H9 (cell line): Measurements from ENCODE around the gene CCDC169. TPM values are rescaled to one million over a fixed set of nuclear protein-coding genes. Genes with fewer than 3 reads are reported as not detected.

Experiments used
- DNase-seq: peaks from one replicate; pipeline ENCODE4 v3.0.0-alpha.2; 2017
- H2AFZ ChIP-seq: one replicate; pipeline ENCODE4 v1.6.1; 2013; ENCODE audit warnings: mild to moderate bottlenecking, low read length, control low read depth, moderate library complexity
- H2AK5ac ChIP-seq: 2 replicates; pipeline ENCODE4 v1.6.1; 2013; ENCODE audit warnings: low read length, control low read depth, mixed read lengths; ENCODE audit not compliant: insufficient read length
- H2BK120ac ChIP-seq: one replicate; pipeline ENCODE4 v1.6.1; 2013; ENCODE audit warnings: low read depth, mild to moderate bottlenecking, low read length, control low read depth, inconsistent platforms; ENCODE audit not compliant: poor library complexity, severe bottlenecking
- H2BK12ac ChIP-seq: 2 replicates; pipeline ENCODE4 v1.6.1; 2013; ENCODE audit warnings: low read length, control low read depth, mixed read lengths, low read depth; ENCODE audit not compliant: insufficient read length
- H2BK15ac ChIP-seq: 2 replicates; pipeline ENCODE4 v1.6.1; 2013; ENCODE audit warnings: low read depth, low read length, control low read depth
- H2BK20ac ChIP-seq: one replicate; pipeline ENCODE4 v1.6.1; 2013; ENCODE audit warnings: low read depth, mild to moderate bottlenecking, low read length, control low read depth, inconsistent platforms; ENCODE audit not compliant: poor library complexity, severe bottlenecking
- H2BK5ac ChIP-seq: 2 replicates; pipeline ENCODE4 v1.6.1; 2013; ENCODE audit warnings: low read length, control low read depth, mixed read lengths; ENCODE audit not compliant: insufficient read length
- H3K14ac ChIP-seq: 2 replicates; pipeline ENCODE4 v1.6.1; 2013; ENCODE audit warnings: low read length, control low read depth; ENCODE audit not compliant: insufficient read depth
- H3K18ac ChIP-seq: 2 replicates; pipeline ENCODE4 v1.6.1; 2013; ENCODE audit warnings: low read depth, mild to moderate bottlenecking, mixed read lengths, low read length, control low read depth; ENCODE audit not compliant: insufficient read length
- H3K23ac ChIP-seq: 2 replicates; pipeline ENCODE4 v1.6.1; 2013; ENCODE audit warnings: low read length, control low read depth, mixed read lengths, low read depth; ENCODE audit not compliant: insufficient read length
- H3K23me2 ChIP-seq: 2 replicates; pipeline ENCODE4 v1.6.1; 2013; ENCODE audit warnings: low read depth, mild to moderate bottlenecking, mixed read lengths, low read length, control low read depth; ENCODE audit not compliant: insufficient read length, poor library complexity, severe bottlenecking
- H3K27ac ChIP-seq: 2 replicates; pipeline ENCODE4 v1.5.1; 2013; ENCODE audit warnings: low read length, control low read depth, mixed read lengths, low read depth; ENCODE audit not compliant: insufficient read length
- H3K27me3 ChIP-seq: 2 replicates; pipeline ENCODE4 v1.6.1; 2013; ENCODE audit warnings: low read length, control low read depth, inconsistent platforms; ENCODE audit not compliant: insufficient read depth
- H3K4ac ChIP-seq: 2 replicates; pipeline ENCODE4 v1.6.1; 2013; ENCODE audit warnings: low read depth, mild to moderate bottlenecking, control low read depth, inconsistent platforms, low read length, moderate library complexity
- H3K4me1 ChIP-seq: 2 replicates; pipeline ENCODE4 v1.6.1; 2013; ENCODE audit warnings: low read length, control low read depth, inconsistent platforms; ENCODE audit not compliant: insufficient read depth
- H3K4me2 ChIP-seq: 2 replicates; pipeline ENCODE4 v1.6.1; 2013; ENCODE audit warnings: low read length, control low read depth, mixed read lengths; ENCODE audit not compliant: insufficient read length, insufficient read depth
- H3K56ac ChIP-seq: 2 replicates; pipeline ENCODE4 v1.6.1; 2013; ENCODE audit warnings: low read depth, mild to moderate bottlenecking, mixed read lengths, low read length, control low read depth; ENCODE audit not compliant: insufficient read length
- H3K79me1 ChIP-seq: 2 replicates; pipeline ENCODE4 v1.6.1; 2013; ENCODE audit warnings: low read depth, mild to moderate bottlenecking, moderate library complexity, low read length, control low read depth, inconsistent platforms; ENCODE audit not compliant: insufficient read depth, poor library complexity, severe bottlenecking
- H3K79me2 ChIP-seq: 2 replicates; pipeline ENCODE4 v1.6.1; 2013; ENCODE audit warnings: low read length, control low read depth, inconsistent platforms; ENCODE audit not compliant: insufficient read depth
- H3K9ac ChIP-seq: 2 replicates; pipeline ENCODE4 v1.6.1; 2013; ENCODE audit warnings: low read length, control low read depth, mixed read lengths; ENCODE audit not compliant: insufficient read length; ENCODE audit errors: extremely low read depth
- H3K9me3 ChIP-seq: one replicate; pipeline ENCODE4 v1.6.1; 2013; ENCODE audit warnings: low read depth, low read length, inconsistent platforms; ENCODE audit not compliant: control insufficient read depth
- H3T11ph ChIP-seq: one replicate; pipeline ENCODE4 v1.6.1; 2013; ENCODE audit warnings: mild to moderate bottlenecking, low read length, control low read depth, inconsistent platforms
- H4K20me1 ChIP-seq: one replicate; pipeline ENCODE4 v1.6.1; 2013; ENCODE audit not compliant: control insufficient read depth, insufficient read length, insufficient read depth
- H4K5ac ChIP-seq: 2 replicates; pipeline ENCODE4 v1.6.1; 2013; ENCODE audit warnings: low read depth, mild to moderate bottlenecking, mixed read lengths, low read length, control low read depth; ENCODE audit not compliant: insufficient read length
- H4K8ac ChIP-seq: replicated peaks from 2 replicates; pipeline ENCODE4 v1.6.1; 2013; ENCODE audit warnings: low read length, control low read depth, mixed read lengths, low read depth; ENCODE audit not compliant: insufficient read length
- H4K91ac ChIP-seq: 2 replicates; pipeline ENCODE4 v1.6.1; 2013; ENCODE audit warnings: low read depth, mild to moderate bottlenecking, moderate library complexity, mixed read lengths, low read length, control low read depth; ENCODE audit not compliant: insufficient read length
- H3K27ac Mint-ChIP-seq, 3 experiments: 2 replicates in 2 of 3; 3 replicates in 1 of 3; pipeline ENCODE4 v1.8.0; 2020 to 2021; ENCODE audit warnings: mixed read lengths in 3 of 3, mild to moderate bottlenecking in 1 of 3, moderate library complexity in 1 of 3
- H3K27me3 Mint-ChIP-seq: 2 replicates; pipeline ENCODE4 v1.8.0; 2021; ENCODE audit warnings: low read depth, mild to moderate bottlenecking, moderate library complexity, mixed read lengths
- H3K36me3 Mint-ChIP-seq, 3 experiments: 2 replicates in 2 of 3; 3 replicates in 1 of 3; pipeline ENCODE4 v1.8.0; 2020 to 2021; ENCODE audit warnings: low read depth in 3 of 3, mixed read lengths in 3 of 3; ENCODE audit not compliant: insufficient read depth in 1 of 3
- H3K4me1 Mint-ChIP-seq, 2 experiments: 2 replicates each; pipeline ENCODE4 v1.8.0; 2020; ENCODE audit warnings: mixed read lengths in 2 of 2
- H3K4me3 Mint-ChIP-seq, 2 experiments: 2 replicates in 1 of 2; 3 replicates in 1 of 2; pipeline ENCODE4 v1.8.0; 2020 to 2021; ENCODE audit warnings: mild to moderate bottlenecking in 2 of 2, mixed read lengths in 2 of 2, moderate library complexity in 1 of 2
- H3K9me3 Mint-ChIP-seq, 2 experiments: 2 replicates in 1 of 2; 3 replicates in 1 of 2; pipeline ENCODE4 v1.8.0; 2020; ENCODE audit warnings: mild to moderate bottlenecking in 2 of 2, mixed read lengths in 2 of 2, moderate library complexity in 1 of 2
- whole genome bisulfite sequencing: extraction: QIAGEN DNeasy Blood & Tissue Kit; methylation state at CpG from one replicate; pipeline ENCODE4 v1.1.7; 2013; ENCODE audit warnings: missing lambda C conversion rate, low lambda C conversion rate, mixed read lengths; ENCODE audit not compliant: insufficient read length; ENCODE audit errors: extremely low coverage; 5-methylcytosine and 5-hydroxymethylcytosine counted together
- total RNA-seq: library from RNA; stranded (reverse); gene quantifications from 2 replicates; pipeline ENCODE4 v1.2.1, GENCODE V29; 2021
- TF ChIP-seq, protein P1 (sequence below): fragments of 200-600 bp; sonication (generic); conservative IDR thresholded peaks from 3 replicates; pipeline ENCODE4 v1.8.0; 2021; ENCODE audit warnings: antibody characterized with exemption, mild to moderate bottlenecking

The CCDC169 gene
- total RNA-seq, 1 experiment from 2014 or later, result 19.1 TPM

DNA sequence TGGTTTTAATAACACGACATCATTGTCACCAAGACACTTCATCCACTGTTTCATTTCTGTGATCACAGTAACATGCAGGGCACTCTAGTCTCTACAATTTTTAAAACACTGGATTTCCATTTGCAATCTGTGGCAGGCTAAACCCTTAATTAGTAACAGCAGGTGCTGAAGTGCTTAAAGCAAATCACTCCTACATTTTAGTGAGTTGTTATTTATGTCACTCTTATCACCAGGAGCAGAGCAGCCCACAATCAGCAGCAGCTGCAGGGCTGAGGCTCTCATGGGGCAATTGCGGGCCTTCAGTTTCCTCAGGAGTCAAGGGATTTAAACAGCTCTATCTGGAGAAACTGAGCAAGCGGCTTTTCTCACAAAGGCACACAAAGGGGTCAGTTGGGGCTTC, 84.8 kb downstream of the CCDC169 start:
- no peak overlapping the region for H4K91ac ChIP-seq
- no peak overlapping the region for H2AK5ac ChIP-seq
- H3K27me3 Mint-ChIP-seq, result no peaks in the 10 kb centered on the region
- DNase-seq, result no peak
- no peak overlapping the region for H2AFZ ChIP-seq
- no peak overlapping the region for H3K23ac ChIP-seq
- H3K4me3 Mint-ChIP-seq, result no peak overlapping the region
- H3K14ac ChIP-seq, result no peak overlapping the region
- H3K36me3 Mint-ChIP-seq, result peaks cover 0 to 12% (median 7%) of the 10 kb centered on the region in 3 experiments; a peak in 4 of 7 replicates
- H3K9me3 Mint-ChIP-seq, result peaks cover 2 to 12% of the 10 kb centered on the region in 2 experiments; a peak in 4 of 5 replicates
- H3K4ac ChIP-seq, result no peak overlapping the region
- H4K20me1 ChIP-seq, result no peaks in the 10 kb centered on the region
- no CpG with 5 or more reads among the region's 3 CpGs for WGBS
- no peak overlapping the region for H3K56ac ChIP-seq
- no peak overlapping the region for H2BK12ac ChIP-seq
- no peak overlapping the region for H4K5ac ChIP-seq
- H3K27me3 ChIP-seq, result no peaks in the 10 kb centered on the region
- no peak overlapping the region for H3K18ac ChIP-seq
- H3K9me3 ChIP-seq, result no peaks in the 10 kb centered on the region
- no peak overlapping the region for H2BK15ac ChIP-seq
- H3K23me2 ChIP-seq, result no peaks in the 10 kb centered on the region
- peaks cover 7% of the 10 kb centered on the region; the same call in 1 of the 2 replicates for H3K4me1 ChIP-seq
- H3K79me2 ChIP-seq, result no peaks in the 10 kb centered on the region
- no peak overlapping the region for H4K8ac ChIP-seq
- TF ChIP-seq, protein P1, sequence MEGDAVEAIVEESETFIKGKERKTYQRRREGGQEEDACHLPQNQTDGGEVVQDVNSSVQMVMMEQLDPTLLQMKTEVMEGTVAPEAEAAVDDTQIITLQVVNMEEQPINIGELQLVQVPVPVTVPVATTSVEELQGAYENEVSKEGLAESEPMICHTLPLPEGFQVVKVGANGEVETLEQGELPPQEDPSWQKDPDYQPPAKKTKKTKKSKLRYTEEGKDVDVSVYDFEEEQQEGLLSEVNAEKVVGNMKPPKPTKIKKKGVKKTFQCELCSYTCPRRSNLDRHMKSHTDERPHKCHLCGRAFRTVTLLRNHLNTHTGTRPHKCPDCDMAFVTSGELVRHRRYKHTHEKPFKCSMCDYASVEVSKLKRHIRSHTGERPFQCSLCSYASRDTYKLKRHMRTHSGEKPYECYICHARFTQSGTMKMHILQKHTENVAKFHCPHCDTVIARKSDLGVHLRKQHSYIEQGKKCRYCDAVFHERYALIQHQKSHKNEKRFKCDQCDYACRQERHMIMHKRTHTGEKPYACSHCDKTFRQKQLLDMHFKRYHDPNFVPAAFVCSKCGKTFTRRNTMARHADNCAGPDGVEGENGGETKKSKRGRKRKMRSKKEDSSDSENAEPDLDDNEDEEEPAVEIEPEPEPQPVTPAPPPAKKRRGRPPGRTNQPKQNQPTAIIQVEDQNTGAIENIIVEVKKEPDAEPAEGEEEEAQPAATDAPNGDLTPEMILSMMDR, result no peak
- no peak overlapping the region for H2BK120ac ChIP-seq
- H2BK20ac ChIP-seq, result no peak overlapping the region
- no peak overlapping the region for H3T11ph ChIP-seq
- no peak overlapping the region for H2BK5ac ChIP-seq
- no peak overlapping the region for H3K4me2 ChIP-seq
- peaks cover 24 to 29% of the 10 kb centered on the region in 2 experiments for H3K4me1 Mint-ChIP-seq
- no peaks in the 10 kb centered on the region for H3K79me1 ChIP-seq
- no peak overlapping the region for H3K27ac ChIP-seq
- H3K9ac ChIP-seq, result no peak overlapping the region
- peak overlapping the region in 1 of 3 experiments; percentile 28; a peak in 1 of 7 replicates for H3K27ac Mint-ChIP-seq
